Measurements from ENCODE around the gene LNX2.

Gene LNX2

DNA sequence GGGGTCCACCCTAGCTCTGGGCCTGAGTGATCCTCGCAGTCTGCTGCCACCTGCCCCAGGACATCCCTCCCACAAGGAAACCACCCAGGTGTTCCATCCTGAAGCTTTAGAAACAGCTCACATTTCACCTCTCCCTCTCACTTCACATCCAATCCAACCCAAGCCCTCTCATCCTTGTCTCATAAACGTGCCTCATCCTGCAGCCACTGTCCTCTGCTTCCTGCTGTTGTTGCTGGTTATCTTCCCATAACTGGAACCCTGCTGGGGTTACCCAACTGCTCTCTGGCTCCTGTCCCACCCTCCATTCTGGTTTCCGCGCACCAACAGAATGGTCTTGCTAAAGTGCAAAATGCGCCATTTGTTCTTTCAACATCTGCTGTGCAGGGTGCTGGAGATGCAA is 110.2 kb downstream of the LNX2 start:
- TF ChIP-seq EZH2phosphoT487 (conservative IDR thresholded peaks at IDR 0.05; ENCODE audit: low read length) = no peak
- TF ChIP-seq, protein P1, sequence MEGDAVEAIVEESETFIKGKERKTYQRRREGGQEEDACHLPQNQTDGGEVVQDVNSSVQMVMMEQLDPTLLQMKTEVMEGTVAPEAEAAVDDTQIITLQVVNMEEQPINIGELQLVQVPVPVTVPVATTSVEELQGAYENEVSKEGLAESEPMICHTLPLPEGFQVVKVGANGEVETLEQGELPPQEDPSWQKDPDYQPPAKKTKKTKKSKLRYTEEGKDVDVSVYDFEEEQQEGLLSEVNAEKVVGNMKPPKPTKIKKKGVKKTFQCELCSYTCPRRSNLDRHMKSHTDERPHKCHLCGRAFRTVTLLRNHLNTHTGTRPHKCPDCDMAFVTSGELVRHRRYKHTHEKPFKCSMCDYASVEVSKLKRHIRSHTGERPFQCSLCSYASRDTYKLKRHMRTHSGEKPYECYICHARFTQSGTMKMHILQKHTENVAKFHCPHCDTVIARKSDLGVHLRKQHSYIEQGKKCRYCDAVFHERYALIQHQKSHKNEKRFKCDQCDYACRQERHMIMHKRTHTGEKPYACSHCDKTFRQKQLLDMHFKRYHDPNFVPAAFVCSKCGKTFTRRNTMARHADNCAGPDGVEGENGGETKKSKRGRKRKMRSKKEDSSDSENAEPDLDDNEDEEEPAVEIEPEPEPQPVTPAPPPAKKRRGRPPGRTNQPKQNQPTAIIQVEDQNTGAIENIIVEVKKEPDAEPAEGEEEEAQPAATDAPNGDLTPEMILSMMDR (IDR thresholded peaks at IDR 0.05; ENCODE audit: insufficient read depth, low read length, poor library complexity, severe bottlenecking) = no peak
- Histone ChIP-seq H3K79me2 (ENCODE audit: insufficient read depth, low read length) (no peaks in the 10 kb centered on the region), H3K4me2 (ENCODE audit: low read depth, low read length, poor library complexity, severe bottlenecking) (no peak overlapping the region), H3K27ac (ENCODE audit: low read depth, low read length) (no peak overlapping the region), H3K9me2 (replicated peaks; ENCODE audit: insufficient read depth, low read length) (no peaks in the 10 kb centered on the region), H4K20me1 (ENCODE audit: low read depth, low read length) (no peaks in the 10 kb centered on the region), H2AFZ (ENCODE audit: low read depth, low read length, severe bottlenecking) (no peak overlapping the region), H3K36me3 (ENCODE audit: low read length) (no peaks in the 10 kb centered on the region), H3K27me3 (ENCODE audit: low read length) (no peaks in the 10 kb centered on the region), H3K9me3 (ENCODE audit: insufficient read depth, low read length) (no peaks in the 10 kb centered on the region), H3K4me3 (ENCODE audit: insufficient read depth, low read length, poor library complexity, severe bottlenecking) (no peak overlapping the region), H3K9ac (ENCODE audit: low read length) (no peak overlapping the region), H3F3A (ENCODE audit: insufficient read depth) (no peaks in the 10 kb centered on the region)

DNA sequence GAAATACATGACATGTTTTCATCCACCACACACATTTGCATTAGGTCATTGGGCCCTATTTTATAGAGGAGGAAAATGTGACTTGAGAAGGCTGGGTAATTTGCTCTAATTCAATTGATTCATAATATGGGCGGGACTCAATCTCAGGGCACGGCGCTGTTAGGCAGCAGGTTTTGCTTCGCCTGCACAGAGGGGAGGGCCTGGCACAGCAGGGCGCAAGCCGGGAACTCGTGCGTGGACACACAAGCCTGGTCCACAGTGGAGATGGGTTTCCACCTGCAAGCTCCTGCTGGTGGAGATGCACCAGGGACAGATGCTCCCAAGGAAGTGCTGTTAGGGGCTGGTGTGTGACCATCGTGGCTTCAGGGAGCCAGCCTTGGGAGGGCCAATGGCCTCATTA is 111.5 kb downstream of the LNX2 start:
- no peak for TF ChIP-seq EZH2phosphoT487 (conservative IDR thresholded peaks at IDR 0.05; ENCODE audit: low read length)
- TF ChIP-seq, protein P1 (IDR thresholded peaks at IDR 0.05; ENCODE audit: insufficient read depth, low read length, poor library complexity, severe bottlenecking) = no peak
- no peaks in the 10 kb centered on the region for H3K9me2 ChIP-seq (replicated peaks; ENCODE audit: insufficient read depth, low read length)
- no peaks in the 10 kb centered on the region for H4K20me1 ChIP-seq (ENCODE audit: low read depth, low read length)
- no peak overlapping the region for H3K4me2 ChIP-seq (ENCODE audit: low read depth, low read length, poor library complexity, severe bottlenecking)
- H3K27ac ChIP-seq (ENCODE audit: low read depth, low read length) = no peak overlapping the region
- H3K9me3 ChIP-seq (ENCODE audit: insufficient read depth, low read length) = no peaks in the 10 kb centered on the region
- no peaks in the 10 kb centered on the region for H3F3A ChIP-seq (ENCODE audit: insufficient read depth)
- no peaks in the 10 kb centered on the region for H3K79me2 ChIP-seq (ENCODE audit: insufficient read depth, low read length)
- no peak overlapping the region for H3K4me3 ChIP-seq (ENCODE audit: insufficient read depth, low read length, poor library complexity, severe bottlenecking)
- H3K36me3 ChIP-seq (ENCODE audit: low read length) = no peaks in the 10 kb centered on the region
- no peak overlapping the region for H2AFZ ChIP-seq (ENCODE audit: low read depth, low read length, severe bottlenecking)
- H3K27me3 ChIP-seq (ENCODE audit: low read length) = no peaks in the 10 kb centered on the region
- no peak overlapping the region for H3K9ac ChIP-seq (ENCODE audit: low read length)

DNA sequence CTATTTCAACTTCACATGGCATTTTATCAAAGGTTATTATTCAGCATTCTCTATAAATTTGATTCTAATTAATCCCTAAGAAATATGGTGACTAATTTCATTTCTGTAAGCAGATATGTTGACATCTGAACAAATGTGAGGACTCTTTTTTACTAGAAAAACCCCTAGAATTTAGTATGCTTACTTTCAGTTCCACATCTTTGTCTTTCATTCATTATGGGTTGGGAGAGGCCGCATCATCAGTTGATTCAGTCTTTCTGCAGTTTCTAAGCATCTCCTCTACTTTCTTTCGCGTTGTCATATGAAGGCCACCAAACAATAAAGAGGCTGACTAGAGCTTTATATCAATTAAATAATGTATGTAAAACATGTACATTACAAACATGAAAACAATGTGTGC is 114.5 kb downstream of the LNX2 start:
- Histone ChIP-seq H3K9me2 (replicated peaks; ENCODE audit: insufficient read depth, low read length) (no peaks in the 10 kb centered on the region), H3K27ac (ENCODE audit: low read depth, low read length) (no peak overlapping the region), H3K36me3 (ENCODE audit: low read length) (no peaks in the 10 kb centered on the region), H3K4me2 (ENCODE audit: low read depth, low read length, poor library complexity, severe bottlenecking) (no peak overlapping the region), H3K27me3 (ENCODE audit: low read length) (no peaks in the 10 kb centered on the region), H3K9me3 (ENCODE audit: insufficient read depth, low read length) (no peaks in the 10 kb centered on the region), H3K9ac (ENCODE audit: low read length) (no peak overlapping the region), H3K4me3 (ENCODE audit: insufficient read depth, low read length, poor library complexity, severe bottlenecking) (no peak overlapping the region), H2AFZ (ENCODE audit: low read depth, low read length, severe bottlenecking) (no peak overlapping the region), H3K79me2 (ENCODE audit: insufficient read depth, low read length) (no peaks in the 10 kb centered on the region), H4K20me1 (ENCODE audit: low read depth, low read length) (no peaks in the 10 kb centered on the region), H3F3A (ENCODE audit: insufficient read depth) (no peaks in the 10 kb centered on the region)
- TF ChIP-seq, protein P1 (IDR thresholded peaks at IDR 0.05; ENCODE audit: insufficient read depth, low read length, poor library complexity, severe bottlenecking) = no peak
- TF ChIP-seq EZH2phosphoT487 (conservative IDR thresholded peaks at IDR 0.05; ENCODE audit: low read length) = no peak

DNA sequence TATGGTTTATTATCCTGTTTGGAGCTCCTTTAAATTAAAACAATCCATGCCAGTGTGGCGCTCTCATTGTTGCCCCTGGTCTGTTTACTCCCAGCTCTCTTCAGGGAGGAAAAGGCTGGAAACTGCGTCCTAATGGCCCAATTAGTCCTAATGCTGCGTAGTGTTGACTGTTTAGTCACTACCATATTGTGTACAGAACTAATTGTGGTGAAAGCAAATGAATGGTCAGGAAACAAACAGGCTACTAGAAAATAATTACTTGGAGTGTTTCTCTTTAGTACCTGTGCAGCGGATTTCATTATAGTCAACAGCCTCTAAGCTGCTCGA is 115.5 kb downstream of the LNX2 start:
- no peaks in the 10 kb centered on the region for H3K36me3 ChIP-seq (ENCODE audit: low read length)
- no peaks in the 10 kb centered on the region for H3K9me2 ChIP-seq (replicated peaks; ENCODE audit: insufficient read depth, low read length)
- no peaks in the 10 kb centered on the region for H3F3A ChIP-seq (ENCODE audit: insufficient read depth)
- H3K4me2 ChIP-seq (ENCODE audit: low read depth, low read length, poor library complexity, severe bottlenecking) = no peak overlapping the region
- H3K27me3 ChIP-seq (ENCODE audit: low read length) = no peaks in the 10 kb centered on the region
- no peaks in the 10 kb centered on the region for H3K9me3 ChIP-seq (ENCODE audit: insufficient read depth, low read length)
- H3K4me3 ChIP-seq (ENCODE audit: insufficient read depth, low read length, poor library complexity, severe bottlenecking) = no peak overlapping the region
- no peak overlapping the region for H3K27ac ChIP-seq (ENCODE audit: low read depth, low read length)
- H2AFZ ChIP-seq (ENCODE audit: low read depth, low read length, severe bottlenecking) = no peak overlapping the region
- TF ChIP-seq EZH2phosphoT487 (conservative IDR thresholded peaks at IDR 0.05; ENCODE audit: low read length) = no peak
- TF ChIP-seq, protein P1 (IDR thresholded peaks at IDR 0.05; ENCODE audit: insufficient read depth, low read length, poor library complexity, severe bottlenecking) = no peak
- H4K20me1 ChIP-seq (ENCODE audit: low read depth, low read length) = no peaks in the 10 kb centered on the region
- no peaks in the 10 kb centered on the region for H3K79me2 ChIP-seq (ENCODE audit: insufficient read depth, low read length)
- H3K9ac ChIP-seq (ENCODE audit: low read length) = no peak overlapping the region
